ENCODE data around the gene ASXL3.

The ASXL3 gene

GRCh38 chr18:33577685-33578517 is at the start of gene ASXL3:
Gene ASXL3, plus strand, starts transcription at chr18:33578219. Its CDS starts 413 bp downstream, at chr18:33578632.
- DNase-seq, result no peak

GRCh38 chr18:33532978-33533377 is 45.0 kb upstream of the ASXL3 start:
- DNase-seq, result no peak

- DNase-seq, result no peak
Measured at GRCh38 chr18:33536904-33537303, 41.1 kb upstream of the ASXL3 start.

- no peak for DNase-seq
Measured at GRCh38 chr18:33538418-33539042, 39.5 kb upstream of the ASXL3 start.

- no peak for DNase-seq
Measured at GRCh38 chr18:33540392-33540791, 37.6 kb upstream of the ASXL3 start.

GRCh38 chr18:33541316-33541715 is 36.7 kb upstream of the ASXL3 start:
- no peak for DNase-seq

- DNase-seq, result no peak
Measured at GRCh38 chr18:33556846-33557245, 21.2 kb upstream of the ASXL3 start.

GRCh38 chr18:33557706-33558105 is 20.3 kb upstream of the ASXL3 start:
- no peak for DNase-seq

GRCh38 chr18:33558529-33558928 is 19.5 kb upstream of the ASXL3 start:
- DNase-seq, result no peak

- DNase-seq, result no peak
Measured at GRCh38 chr18:33560686-33561370, 17.2 kb upstream of the ASXL3 start.

- DNase-seq, result no peak
Measured at GRCh38 chr18:33562741-33563140, 15.3 kb upstream of the ASXL3 start.

- DNase-seq, result no peak
Measured at GRCh38 chr18:33567705-33568104, 10.3 kb upstream of the ASXL3 start.

GRCh38 chr18:33571998-33572787 is 5.8 kb upstream of the ASXL3 start:
- DNase-seq, result no peak

GRCh38 chr18:33573193-33573592 is 4.8 kb upstream of the ASXL3 start:
- no peak for DNase-seq

- no peak for DNase-seq
Measured at GRCh38 chr18:33575451-33575850, 2.6 kb upstream of the ASXL3 start.

GRCh38 chr18:33576999-33577646 is 896 bp upstream of the ASXL3 start:
- no peak for DNase-seq

GRCh38 chr18:33578518-33579348 is 714 bp downstream of the ASXL3 start:
- DNase-seq, result no peak

GRCh38 chr18:33579349-33580215 is 1.6 kb downstream of the ASXL3 start:
- DNase-seq, result no peak

- no peak for DNase-seq
Measured at GRCh38 chr18:33580546-33580945, 2.5 kb downstream of the ASXL3 start.

GRCh38 chr18:33581856-33582255 is 3.8 kb downstream of the ASXL3 start:
- no peak for DNase-seq

GRCh38 chr18:33583901-33584300 is 5.9 kb downstream of the ASXL3 start:
- DNase-seq, result peak; percentile 23

Measured in kidney glomerular epithelial cell (primary cell).